D721Med (cell line): Measurements from ENCODE around the gene INTS6L.
"Not testable (repeated sequence)": the region's sequence is repeated elsewhere in the genome, so short reads cannot be mapped to it uniquely, and the experiment has no call there.

Experiments
- DNase-seq: peaks from one replicate; pipeline ENCODE4 v3.0.0; 2011; ENCODE audit warnings: low spot score; ENCODE audit not compliant: insufficient read length
- FAIRE-seq: peaks from 2 replicates; lab custom pipeline; 2011; peaks lifted over from hg19 to GRCh38; lab: Jason Lieb, UNC
- CTCF ChIP-seq: IDR thresholded peaks from 2 replicates; pipeline ENCODE4 v1.5.1; 2012; ENCODE audit warnings: mild to moderate bottlenecking, control low read depth; ENCODE audit not compliant: insufficient read depth; ENCODE audit errors: missing control alignments

INTS6L gene

DNA sequence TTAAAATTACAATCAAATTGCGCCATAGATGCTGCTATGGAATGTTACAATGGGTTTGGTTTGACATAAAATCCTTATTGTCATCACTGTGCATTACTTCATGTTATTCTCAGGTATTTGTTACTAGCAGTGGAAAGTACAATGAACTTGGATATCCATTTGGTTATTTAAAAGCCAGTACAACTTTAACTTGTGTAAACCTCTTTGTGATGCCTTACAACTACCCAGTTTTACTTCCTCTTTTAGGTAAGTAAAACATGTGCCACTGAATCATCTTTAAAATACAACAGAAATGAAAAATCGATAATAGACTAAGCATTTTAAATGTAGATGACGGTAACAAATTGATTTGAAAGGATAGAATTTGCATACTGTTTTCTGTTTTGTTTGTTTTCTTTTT is 35.6 kb downstream of the INTS6L start:
- no peak for FAIRE-seq
- no peak for TF ChIP-seq CTCF
- no peak for DNase-seq

DNA sequence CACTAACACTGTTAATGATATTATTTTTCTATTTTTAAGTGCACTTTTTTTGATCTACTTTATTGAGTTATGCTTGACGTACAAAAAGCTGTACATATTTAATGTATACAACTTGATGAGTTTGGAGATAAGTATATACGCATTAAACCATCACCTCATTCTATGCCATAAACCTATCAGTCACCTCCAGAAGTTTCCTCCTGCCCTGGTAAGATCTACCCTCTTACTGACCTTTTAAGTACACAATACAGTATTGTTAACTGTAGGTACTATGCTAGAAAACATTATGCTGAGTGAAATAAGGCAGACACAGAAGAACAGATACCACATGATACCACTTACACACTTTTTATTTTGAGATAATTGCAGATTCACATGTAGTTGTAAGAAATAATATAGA is 36.9 kb downstream of the INTS6L start:
- DNase-seq (no peak), FAIRE-seq (no peak)
- TF ChIP-seq CTCF = no peak

DNA sequence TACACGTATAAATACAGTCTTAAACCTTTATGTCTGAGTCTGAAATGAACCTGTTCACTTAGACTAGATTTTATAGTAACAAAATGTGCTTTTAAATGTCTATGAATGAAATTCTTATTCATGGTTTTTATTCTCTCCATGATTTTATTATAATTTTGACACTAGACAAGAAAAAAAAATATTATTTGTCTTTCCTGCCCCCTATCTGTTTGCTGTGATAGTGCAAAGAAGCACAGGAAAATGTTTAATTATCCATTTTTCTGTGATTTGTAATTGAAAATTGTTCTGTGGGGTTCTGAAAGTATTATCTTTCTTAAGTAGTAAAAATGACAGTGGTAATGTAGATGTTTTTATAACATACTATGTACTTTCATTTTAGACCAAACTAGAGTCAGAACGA is 52.0 kb downstream of the INTS6L start:
- TF ChIP-seq CTCF = peak; percentile 48
- no peak for DNase-seq
- FAIRE-seq = no peak

- FAIRE-seq = no peak
- no peak for TF ChIP-seq CTCF
- DNase-seq = no peak
These were observed 61.0 kb downstream of the INTS6L start for GRCh38 chrX:135581496-135581895.

DNA sequence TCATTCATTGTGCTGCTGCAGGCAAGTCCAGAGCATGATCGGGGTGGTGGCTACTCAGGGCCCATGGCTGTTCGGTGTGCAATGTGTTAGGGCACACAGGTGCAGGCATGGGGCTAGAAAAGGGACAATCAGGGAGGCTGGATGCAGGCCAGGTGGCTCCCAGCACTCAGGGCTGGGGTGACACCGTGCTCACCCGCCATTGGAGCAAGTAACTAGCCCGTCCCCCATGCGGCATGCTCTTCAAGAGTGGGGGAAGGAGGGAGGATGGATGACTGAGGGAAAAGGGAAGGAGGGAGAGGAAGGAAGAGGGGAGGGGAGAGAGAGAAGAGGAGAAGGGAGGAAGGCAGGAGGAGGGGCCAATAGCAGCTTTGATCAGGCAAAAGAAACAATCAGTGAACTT is 64.7 kb downstream of the INTS6L start:
- FAIRE-seq = no peak
- no peak for DNase-seq
- TF ChIP-seq CTCF = no peak

DNA sequence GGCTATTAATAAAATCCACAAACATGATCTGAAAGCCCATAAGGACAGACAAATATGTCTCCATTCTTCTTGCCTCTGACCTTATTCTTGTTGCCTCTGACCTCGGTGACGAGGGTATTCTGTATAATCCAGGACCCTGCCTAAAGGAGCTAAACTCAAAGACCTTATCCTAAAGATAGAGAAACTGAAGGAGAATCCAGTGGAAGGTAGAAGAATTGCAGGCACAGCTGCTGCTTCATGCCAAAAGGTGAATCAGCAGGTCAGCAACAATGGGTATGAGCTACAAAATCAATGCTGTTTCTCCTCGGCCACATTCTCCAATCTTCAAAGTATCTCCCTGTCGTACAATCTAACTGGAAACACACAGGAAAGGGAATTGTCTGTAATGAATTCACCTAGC is 71.4 kb downstream of the INTS6L start:
- no peak for TF ChIP-seq CTCF
- DNase-seq (no peak), FAIRE-seq (no peak)

DNA sequence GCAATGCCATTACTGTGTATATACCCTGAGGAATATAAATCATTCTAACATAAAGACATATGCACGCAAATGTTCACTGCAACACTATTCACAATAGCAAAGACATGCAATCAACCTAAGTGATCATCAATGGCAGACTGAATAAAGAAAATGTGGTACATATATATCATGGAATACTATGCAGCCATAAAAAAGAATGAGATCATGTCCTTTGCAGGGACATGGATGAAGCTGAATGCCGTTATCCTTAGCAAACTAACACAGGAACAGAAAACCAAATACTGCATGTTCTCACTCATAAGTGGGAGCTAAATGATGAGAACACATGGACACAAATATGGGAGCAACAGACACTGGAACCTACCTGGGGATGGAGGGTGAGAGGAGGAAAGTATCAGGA is 73.6 kb downstream of the INTS6L start:
- DNase-seq, FAIRE-seq: not testable (repeated sequence)

DNA sequence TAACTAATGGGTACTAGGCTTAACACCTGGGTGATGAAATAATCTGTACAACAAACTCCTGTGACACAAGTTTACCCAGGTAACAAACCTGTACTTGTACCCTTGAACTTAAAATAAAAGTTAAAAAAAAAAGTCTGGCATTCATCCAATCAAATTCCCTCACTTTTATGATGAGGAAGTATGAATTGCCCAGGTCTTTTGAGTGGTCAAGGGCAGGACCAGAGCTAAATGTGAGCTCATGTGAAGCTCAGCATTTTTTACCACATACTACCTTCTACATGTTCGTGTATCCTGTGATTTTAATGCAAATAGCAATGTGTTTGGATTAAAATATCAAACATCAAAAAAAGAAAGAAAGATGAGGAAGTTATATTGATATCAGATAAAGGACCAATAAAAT is 74.0 kb downstream of the INTS6L start:
- DNase-seq, FAIRE-seq: not testable (repeated sequence)
